ENCODE data around the gene ADGRA1. TPM values are rescaled to one million over a fixed set of nuclear protein-coding genes. Genes with fewer than 3 reads are reported as not detected.

Gene ADGRA1
- total and polyA plus RNA-seq, 10 of the 15 experiments (the other 5 are each of a cell fraction or from before 2014, with no cell fraction given) = not detected

DNA sequence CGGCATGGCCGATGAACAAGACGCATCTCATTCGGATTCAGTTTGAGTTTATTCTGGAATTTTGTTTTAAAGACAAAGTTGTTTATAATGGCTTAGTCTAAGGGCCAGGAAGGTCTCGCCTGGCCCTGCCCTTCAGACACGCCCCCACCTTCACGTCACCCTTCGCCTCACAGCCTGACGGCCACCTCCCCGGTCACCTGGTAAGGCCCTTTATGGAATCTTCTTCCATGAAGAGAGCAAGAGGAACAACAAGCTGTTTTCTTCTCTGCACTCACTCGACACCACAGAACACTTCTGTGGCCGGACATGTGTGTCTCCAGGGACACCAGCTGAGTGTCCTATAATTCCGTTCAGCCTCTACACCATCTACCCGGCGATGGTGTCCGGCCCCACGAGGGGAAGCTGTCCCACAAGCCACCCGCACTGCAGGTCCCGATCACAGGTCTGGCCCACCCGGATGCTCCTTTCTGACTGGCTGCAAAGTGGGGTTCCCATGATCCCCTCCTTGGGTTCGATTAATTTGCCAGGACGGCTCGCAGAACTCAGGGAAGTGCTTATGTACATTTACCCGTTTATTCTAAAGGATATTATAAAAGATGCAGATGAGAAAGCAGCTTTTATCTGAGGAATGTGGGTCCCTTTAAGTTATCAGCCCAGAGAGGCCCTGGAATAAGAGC, 54.9 kb downstream of the ADGRA1 start (continued):
- TF ChIP-seq, protein P1, sequence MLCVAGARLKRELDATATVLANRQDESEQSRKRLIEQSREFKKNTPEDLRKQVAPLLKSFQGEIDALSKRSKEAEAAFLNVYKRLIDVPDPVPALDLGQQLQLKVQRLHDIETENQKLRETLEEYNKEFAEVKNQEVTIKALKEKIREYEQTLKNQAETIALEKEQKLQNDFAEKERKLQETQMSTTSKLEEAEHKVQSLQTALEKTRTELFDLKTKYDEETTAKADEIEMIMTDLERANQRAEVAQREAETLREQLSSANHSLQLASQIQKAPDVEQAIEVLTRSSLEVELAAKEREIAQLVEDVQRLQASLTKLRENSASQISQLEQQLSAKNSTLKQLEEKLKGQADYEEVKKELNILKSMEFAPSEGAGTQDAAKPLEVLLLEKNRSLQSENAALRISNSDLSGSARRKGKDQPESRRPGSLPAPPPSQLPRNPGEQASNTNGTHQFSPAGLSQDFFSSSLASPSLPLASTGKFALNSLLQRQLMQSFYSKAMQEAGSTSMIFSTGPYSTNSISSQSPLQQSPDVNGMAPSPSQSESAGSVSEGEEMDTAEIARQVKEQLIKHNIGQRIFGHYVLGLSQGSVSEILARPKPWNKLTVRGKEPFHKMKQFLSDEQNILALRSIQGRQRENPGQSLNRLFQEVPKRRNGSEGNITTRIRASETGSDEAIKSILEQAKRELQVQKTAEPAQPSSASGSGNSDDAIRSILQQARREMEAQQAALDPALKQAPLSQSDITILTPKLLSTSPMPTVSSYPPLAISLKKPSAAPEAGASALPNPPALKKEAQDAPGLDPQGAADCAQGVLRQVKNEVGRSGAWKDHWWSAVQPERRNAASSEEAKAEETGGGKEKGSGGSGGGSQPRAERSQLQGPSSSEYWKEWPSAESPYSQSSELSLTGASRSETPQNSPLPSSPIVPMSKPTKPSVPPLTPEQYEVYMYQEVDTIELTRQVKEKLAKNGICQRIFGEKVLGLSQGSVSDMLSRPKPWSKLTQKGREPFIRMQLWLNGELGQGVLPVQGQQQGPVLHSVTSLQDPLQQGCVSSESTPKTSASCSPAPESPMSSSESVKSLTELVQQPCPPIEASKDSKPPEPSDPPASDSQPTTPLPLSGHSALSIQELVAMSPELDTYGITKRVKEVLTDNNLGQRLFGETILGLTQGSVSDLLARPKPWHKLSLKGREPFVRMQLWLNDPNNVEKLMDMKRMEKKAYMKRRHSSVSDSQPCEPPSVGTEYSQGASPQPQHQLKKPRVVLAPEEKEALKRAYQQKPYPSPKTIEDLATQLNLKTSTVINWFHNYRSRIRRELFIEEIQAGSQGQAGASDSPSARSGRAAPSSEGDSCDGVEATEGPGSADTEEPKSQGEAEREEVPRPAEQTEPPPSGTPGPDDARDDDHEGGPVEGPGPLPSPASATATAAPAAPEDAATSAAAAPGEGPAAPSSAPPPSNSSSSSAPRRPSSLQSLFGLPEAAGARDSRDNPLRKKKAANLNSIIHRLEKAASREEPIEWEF (IDR thresholded peaks at IDR 0.05; ENCODE audit: insufficient replicate concordance, low read depth, low read length) = no peak
- no peak for TF ChIP-seq BMI1 (IDR thresholded peaks at IDR 0.05; ENCODE audit: borderline replicate concordance)

DNA sequence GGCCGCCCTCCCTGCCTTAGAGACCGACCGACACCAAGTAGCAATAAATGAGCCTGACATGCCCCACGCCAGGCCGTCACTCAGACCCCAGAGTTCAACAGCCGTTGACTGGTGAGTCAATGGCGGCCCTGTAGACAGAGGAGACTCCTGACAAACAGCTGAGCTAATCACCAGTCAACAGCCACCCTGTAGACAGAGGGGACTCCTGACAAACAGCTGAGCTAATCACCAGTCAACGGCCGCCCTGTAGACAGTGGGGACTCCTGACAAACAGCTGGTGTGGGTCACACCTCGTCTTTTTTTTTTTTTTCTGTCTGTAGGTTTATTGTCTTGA, 55.4 kb downstream of the ADGRA1 start:
- TF ChIP-seq MEF2B (IDR thresholded peaks at IDR 0.05; ENCODE audit: partially characterized antibody, poor library complexity, severe bottlenecking) = no peak
- TF ChIP-seq HDAC2 (IDR thresholded peaks at IDR 0.05) = no peak
- TF ChIP-seq BRCA1 (IDR thresholded peaks at IDR 0.05; ENCODE audit: low read depth, low read length) = no peak
- TF ChIP-seq MTA2 (IDR thresholded peaks at IDR 0.05; ENCODE audit: low read depth) = no peak
- TF ChIP-seq FOXM1 (IDR thresholded peaks at IDR 0.05; ENCODE audit: low read depth, low read length) = no peak
- TF ChIP-seq, protein P2, sequence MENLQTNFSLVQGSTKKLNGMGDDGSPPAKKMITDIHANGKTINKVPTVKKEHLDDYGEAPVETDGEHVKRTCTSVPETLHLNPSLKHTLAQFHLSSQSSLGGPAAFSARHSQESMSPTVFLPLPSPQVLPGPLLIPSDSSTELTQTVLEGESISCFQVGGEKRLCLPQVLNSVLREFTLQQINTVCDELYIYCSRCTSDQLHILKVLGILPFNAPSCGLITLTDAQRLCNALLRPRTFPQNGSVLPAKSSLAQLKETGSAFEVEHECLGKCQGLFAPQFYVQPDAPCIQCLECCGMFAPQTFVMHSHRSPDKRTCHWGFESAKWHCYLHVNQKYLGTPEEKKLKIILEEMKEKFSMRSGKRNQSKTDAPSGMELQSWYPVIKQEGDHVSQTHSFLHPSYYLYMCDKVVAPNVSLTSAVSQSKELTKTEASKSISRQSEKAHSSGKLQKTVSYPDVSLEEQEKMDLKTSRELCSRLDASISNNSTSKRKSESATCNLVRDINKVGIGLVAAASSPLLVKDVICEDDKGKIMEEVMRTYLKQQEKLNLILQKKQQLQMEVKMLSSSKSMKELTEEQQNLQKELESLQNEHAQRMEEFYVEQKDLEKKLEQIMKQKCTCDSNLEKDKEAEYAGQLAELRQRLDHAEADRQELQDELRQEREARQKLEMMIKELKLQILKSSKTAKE (IDR thresholded peaks at IDR 0.05; ENCODE audit: low read depth, poor library complexity, severe bottlenecking) = no peak
- no peak for TF ChIP-seq STAT1 (conservative IDR thresholded peaks at IDR 0.05)
- TF ChIP-seq, protein P3, sequence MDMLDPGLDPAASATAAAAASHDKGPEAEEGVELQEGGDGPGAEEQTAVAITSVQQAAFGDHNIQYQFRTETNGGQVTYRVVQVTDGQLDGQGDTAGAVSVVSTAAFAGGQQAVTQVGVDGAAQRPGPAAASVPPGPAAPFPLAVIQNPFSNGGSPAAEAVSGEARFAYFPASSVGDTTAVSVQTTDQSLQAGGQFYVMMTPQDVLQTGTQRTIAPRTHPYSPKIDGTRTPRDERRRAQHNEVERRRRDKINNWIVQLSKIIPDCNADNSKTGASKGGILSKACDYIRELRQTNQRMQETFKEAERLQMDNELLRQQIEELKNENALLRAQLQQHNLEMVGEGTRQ (IDR thresholded peaks at IDR 0.05; ENCODE audit: borderline replicate concordance, low read depth, low read length) = no peak

More for the DNA sequence above, 55.4 kb downstream of the ADGRA1 start:
- H3K4me1 ChIP-seq (ENCODE audit: control insufficient read depth, insufficient read depth, low read length) = no peaks in the 10 kb centered on the region
- SMC1A ChIA-PET (ENCODE audit: uncharacterized antibody, unreplicated experiment) = interaction anchor here (1.1 kb wide), 1 partner anchor 165 kb away, joined by 3 read pairs; no protein-coding TSS in a partner anchor
- H2AFZ ChIP-seq (ENCODE audit: control insufficient read depth, low read depth, low read length) = no peak overlapping the region
- no peaks in the 10 kb centered on the region for H3K79me2 ChIP-seq (ENCODE audit: control insufficient read depth, insufficient read depth, low read length)
- CTCF ChIA-PET = interaction anchor here (0.7 to 1.7 kb wide), 3 partner anchors 8 to 239 kb away, joined by 3 to 4 read pairs (median 4); no protein-coding TSS in a partner anchor
- POLR2A ChIA-PET = no interaction called here
- no peak for ATAC-seq
- H3K4me3 ChIP-seq = no peak overlapping the region
- no peaks in the 10 kb centered on the region for H3K9me3 ChIP-seq (replicated peaks; ENCODE audit: control insufficient read depth, insufficient read depth, low read length)
- no peaks in the 10 kb centered on the region for H3K27me3 ChIP-seq (replicated peaks in 1 of 2; ENCODE audit: control insufficient read depth in 2 of 2, insufficient read depth in 2 of 2, low read length in 1 of 2)
- no peak overlapping the region for H3K4me2 ChIP-seq (ENCODE audit: control insufficient read depth, insufficient read depth)
- intact Hi-C loops (cut with micrococcal nuclease; ENCODE audit: unreplicated experiment) = no loop called here
- 51% methylated on average over 10 of the region's 10 CpGs for WGBS (ENCODE audit: insufficient coverage, insufficient replicate concordance, low lambda C conversion rate, missing lambda C conversion rate)
- H4K20me1 ChIP-seq (ENCODE audit: control insufficient read depth, insufficient read depth) = no peaks in the 10 kb centered on the region
- no peak for FAIRE-seq
- no peak for DNase-seq (ENCODE audit: low read depth, low spot score)
- H3K9ac ChIP-seq (ENCODE audit: control insufficient read depth, insufficient read depth, low read length) = no peak overlapping the region
- no peaks in the 10 kb centered on the region for H3K36me3 ChIP-seq (ENCODE audit: control insufficient read depth in 2 of 2, insufficient read depth in 2 of 2, low read length in 1 of 2)
- RAD21 ChIA-PET (ENCODE audit: unreplicated experiment) = interaction anchor here (0.7 kb wide), 1 partner anchor 132 kb away, joined by 4 read pairs; no protein-coding TSS in a partner anchor
- H3K27ac ChIP-seq (ENCODE audit: control insufficient read depth, insufficient read depth) = no peak overlapping the region
- no TSS peak for BruUV-seq (replicated peaks)
- in situ Hi-C loops (cut with MboI) = loop anchor here (5.0 kb wide), 1 partner anchor 164 kb away; the partner anchor contains the start of genes TUBGCP2 and ZNF511
